Measurements from ENCODE around the gene SLC38A8.

The SLC38A8 gene

GRCh38 chr16:84007965-84008364 is 34.6 kb downstream of the SLC38A8 start:
- Histone ChIP-seq H3K36me3 (ENCODE audit: control insufficient read depth in 5 of 5, insufficient read depth in 5 of 5, low read length in 5 of 5) (no peaks in the 10 kb centered on the region), H3K9me3 (ENCODE audit: control insufficient read depth in 5 of 5, low read length in 5 of 5) (no peaks in the 10 kb centered on the region), H3K4me1 (ENCODE audit: control insufficient read depth in 5 of 5, insufficient read depth in 5 of 5, low read length in 5 of 5) (peaks cover 0 to 3% (median 0%) of the 10 kb centered on the region in 5 donors), H3K9ac (ENCODE audit: low read length in 5 of 5) (no peak overlapping the region), H3K27me3 (ENCODE audit: control insufficient read depth in 5 of 5, insufficient read depth in 4 of 5, low read length in 5 of 5) (peaks cover 0 to 16% (median 4%) of the 10 kb centered on the region in 5 donors), H3K27ac (ENCODE audit: low read depth, low read length) (no peak overlapping the region), H3K4me3 (ENCODE audit: low read depth in 1 of 5, low read length in 5 of 5) (no peak overlapping the region)

DNA sequence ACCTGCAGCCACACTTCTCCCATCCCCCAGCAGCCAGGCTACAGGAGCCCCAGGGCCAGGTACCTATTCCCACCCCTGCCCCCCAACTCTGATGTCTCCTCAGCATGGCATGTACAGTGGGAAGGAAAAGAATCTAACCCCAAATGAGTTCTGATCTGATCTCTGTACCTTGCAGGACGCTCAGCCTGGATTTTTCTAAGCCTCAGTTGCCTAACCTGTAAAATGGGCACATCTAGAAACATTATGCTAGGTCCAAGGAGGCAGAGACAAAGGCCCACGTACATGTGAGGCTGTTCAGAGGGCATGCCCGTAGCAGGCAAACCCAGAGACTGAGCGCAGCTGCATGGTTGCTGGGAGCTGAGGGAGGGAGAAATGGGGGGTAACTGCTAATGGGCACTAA is 35.1 kb downstream of the SLC38A8 start:
- Histone ChIP-seq H3K9me3 (ENCODE audit: control insufficient read depth in 5 of 5, low read length in 5 of 5) (no peaks in the 10 kb centered on the region), H3K27ac (ENCODE audit: low read depth, low read length) (no peak overlapping the region), H3K4me1 (ENCODE audit: control insufficient read depth in 5 of 5, insufficient read depth in 5 of 5, low read length in 5 of 5) (peaks cover 0 to 3% (median 0%) of the 10 kb centered on the region in 5 donors), H3K4me3 (ENCODE audit: low read depth in 1 of 5, low read length in 5 of 5) (no peak overlapping the region), H3K27me3 (ENCODE audit: control insufficient read depth in 5 of 5, insufficient read depth in 4 of 5, low read length in 5 of 5) (peaks cover 0 to 19% (median 4%) of the 10 kb centered on the region in 5 donors), H3K9ac (ENCODE audit: low read length in 5 of 5) (no peak overlapping the region), H3K36me3 (ENCODE audit: control insufficient read depth in 5 of 5, insufficient read depth in 5 of 5, low read length in 5 of 5) (no peaks in the 10 kb centered on the region)

- Histone ChIP-seq H3K4me1 (ENCODE audit: control insufficient read depth in 5 of 5, insufficient read depth in 5 of 5, low read length in 5 of 5) (peaks cover 0 to 3% (median 0%) of the 10 kb centered on the region in 5 donors), H3K9ac (ENCODE audit: low read length in 5 of 5) (no peak overlapping the region), H3K36me3 (ENCODE audit: control insufficient read depth in 5 of 5, insufficient read depth in 5 of 5, low read length in 5 of 5) (no peaks in the 10 kb centered on the region), H3K4me3 (ENCODE audit: low read depth in 1 of 5, low read length in 5 of 5) (no peak overlapping the region), H3K27ac (ENCODE audit: low read depth, low read length) (no peak overlapping the region), H3K9me3 (ENCODE audit: control insufficient read depth in 5 of 5, low read length in 5 of 5) (no peaks in the 10 kb centered on the region), H3K27me3 (ENCODE audit: control insufficient read depth in 5 of 5, insufficient read depth in 4 of 5, low read length in 5 of 5) (peaks cover 3 to 19% (median 7%) of the 10 kb centered on the region in 5 donors)
Measured at GRCh38 chr16:84005391-84005790, 37.2 kb downstream of the SLC38A8 start.

DNA sequence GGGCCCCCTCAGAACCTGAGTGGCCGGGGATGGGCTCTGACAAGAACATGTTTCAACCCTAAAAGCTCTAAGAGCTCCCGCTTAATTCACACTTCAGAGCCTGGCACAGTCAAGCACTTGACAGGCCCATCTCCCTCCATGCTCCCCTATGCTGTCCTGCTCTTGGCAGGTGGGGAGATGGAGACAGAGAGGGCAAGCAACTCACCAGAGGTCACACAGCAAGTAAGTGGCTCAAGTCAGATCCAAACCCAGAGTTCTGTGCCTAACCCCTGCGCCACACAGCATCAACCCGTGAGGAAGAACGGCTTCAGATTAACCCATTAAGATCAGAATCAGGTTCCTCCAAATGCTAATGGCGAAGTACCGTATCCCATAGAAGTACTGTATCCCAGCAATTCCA is 38.2 kb downstream of the SLC38A8 start:
- H3K36me3 ChIP-seq (ENCODE audit: control insufficient read depth in 5 of 5, insufficient read depth in 5 of 5, low read length in 5 of 5): no peaks in the 10 kb centered on the region
- no peak overlapping the region for H3K4me3 ChIP-seq (ENCODE audit: low read depth in 1 of 5, low read length in 5 of 5)
- no peak overlapping the region for H3K9ac ChIP-seq (ENCODE audit: low read length in 5 of 5)
- no peak overlapping the region for H3K27ac ChIP-seq (ENCODE audit: low read depth, low read length)
- H3K9me3 ChIP-seq (ENCODE audit: control insufficient read depth in 5 of 5, low read length in 5 of 5): no peaks in the 10 kb centered on the region
- H3K4me1 ChIP-seq (ENCODE audit: control insufficient read depth in 5 of 5, insufficient read depth in 5 of 5, low read length in 5 of 5): peaks cover 0 to 3% (median 0%) of the 10 kb centered on the region in 5 donors
- H3K27me3 ChIP-seq (ENCODE audit: control insufficient read depth in 5 of 5, insufficient read depth in 4 of 5, low read length in 5 of 5): peaks cover 3 to 17% (median 7%) of the 10 kb centered on the region in 5 donors

GRCh38 chr16:84003038-84003437 is 39.6 kb downstream of the SLC38A8 start:
- Histone ChIP-seq H3K27ac (ENCODE audit: low read depth, low read length) (no peak overlapping the region), H3K9ac (ENCODE audit: low read length in 5 of 5) (no peak overlapping the region), H3K27me3 (ENCODE audit: control insufficient read depth in 5 of 5, insufficient read depth in 4 of 5, low read length in 5 of 5) (peaks cover 4 to 14% (median 7%) of the 10 kb centered on the region in 5 donors), H3K36me3 (ENCODE audit: control insufficient read depth in 5 of 5, insufficient read depth in 5 of 5, low read length in 5 of 5) (no peaks in the 10 kb centered on the region), H3K4me1 (ENCODE audit: control insufficient read depth in 5 of 5, insufficient read depth in 5 of 5, low read length in 5 of 5) (no peaks in the 10 kb centered on the region), H3K9me3 (ENCODE audit: control insufficient read depth in 5 of 5, low read length in 5 of 5) (no peaks in the 10 kb centered on the region), H3K4me3 (ENCODE audit: low read depth in 1 of 5, low read length in 5 of 5) (no peak overlapping the region)

DNA sequence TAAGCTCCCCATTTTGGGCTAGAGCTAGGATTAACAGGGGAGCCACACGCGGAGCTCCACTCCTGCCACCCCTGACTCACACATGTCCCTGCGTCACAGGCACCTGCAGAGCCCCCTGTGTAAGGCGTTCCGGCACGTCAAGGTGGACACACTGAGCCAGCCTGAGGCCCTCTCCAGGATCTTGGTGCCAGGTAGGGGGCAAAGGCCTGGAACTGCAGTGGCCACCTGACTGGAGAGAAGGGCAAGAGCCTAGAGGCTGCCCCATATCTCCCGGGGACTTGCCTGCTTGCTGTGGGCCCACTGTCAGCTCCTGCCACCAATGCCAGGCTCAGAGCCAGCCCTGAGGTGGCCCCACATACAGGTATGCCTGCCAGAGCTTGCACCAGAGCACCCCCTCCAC is 40.9 kb downstream of the SLC38A8 start:
- H3K4me1 ChIP-seq (ENCODE audit: control insufficient read depth in 5 of 5, insufficient read depth in 5 of 5, low read length in 5 of 5): no peaks in the 10 kb centered on the region
- H3K36me3 ChIP-seq (ENCODE audit: control insufficient read depth in 5 of 5, insufficient read depth in 5 of 5, low read length in 5 of 5): no peaks in the 10 kb centered on the region
- H3K4me3 ChIP-seq (ENCODE audit: low read depth in 1 of 5, low read length in 5 of 5): no peak overlapping the region
- H3K27me3 ChIP-seq (ENCODE audit: control insufficient read depth in 5 of 5, insufficient read depth in 4 of 5, low read length in 5 of 5): peaks cover 4 to 13% (median 7%) of the 10 kb centered on the region in 5 donors
- H3K9ac ChIP-seq (ENCODE audit: low read length in 5 of 5): no peak overlapping the region
- no peak overlapping the region for H3K27ac ChIP-seq (ENCODE audit: low read depth, low read length)
- no peaks in the 10 kb centered on the region for H3K9me3 ChIP-seq (ENCODE audit: control insufficient read depth in 5 of 5, low read length in 5 of 5)

DNA sequence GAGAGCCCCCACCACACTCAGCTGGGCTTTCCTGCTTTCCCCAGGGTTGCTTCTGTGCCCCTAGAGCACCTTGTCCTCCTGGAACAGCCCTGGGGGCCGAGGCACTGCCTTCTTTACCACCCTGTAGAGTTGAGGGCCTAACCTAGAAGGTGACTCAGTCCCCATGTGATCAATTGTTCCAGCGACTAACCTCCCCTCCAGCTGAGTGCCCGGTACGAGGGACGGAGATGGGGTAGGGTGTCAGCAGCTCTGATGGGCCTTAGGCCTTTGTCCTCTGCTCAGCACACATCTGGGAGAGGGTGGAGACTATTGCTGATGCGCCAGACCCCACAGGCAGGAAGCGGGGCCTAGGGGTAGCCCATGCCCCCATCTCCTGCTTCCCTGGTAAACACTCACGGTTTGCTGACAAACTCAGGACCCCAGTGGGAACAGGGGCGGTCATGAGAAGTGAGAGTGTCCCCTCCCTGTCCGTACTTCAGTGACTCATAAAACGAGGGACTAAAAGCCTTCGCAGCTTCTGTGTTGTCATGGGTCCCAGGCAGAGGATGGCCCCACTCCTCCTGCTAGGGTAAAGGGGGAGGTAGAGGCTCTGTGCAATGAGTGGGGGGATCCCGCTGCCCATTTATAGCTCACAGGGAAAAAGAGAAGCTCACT is 41.5 kb downstream of the SLC38A8 start:
- Histone ChIP-seq H3K36me3 (ENCODE audit: control insufficient read depth in 5 of 5, insufficient read depth in 5 of 5, low read length in 5 of 5) (no peaks in the 10 kb centered on the region), H3K4me1 (ENCODE audit: control insufficient read depth in 5 of 5, insufficient read depth in 5 of 5, low read length in 5 of 5) (no peaks in the 10 kb centered on the region), H3K27ac (ENCODE audit: low read depth, low read length) (no peak overlapping the region), H3K9me3 (ENCODE audit: control insufficient read depth in 5 of 5, low read length in 5 of 5) (no peaks in the 10 kb centered on the region), H3K9ac (ENCODE audit: low read length in 5 of 5) (no peak overlapping the region), H3K27me3 (ENCODE audit: control insufficient read depth in 5 of 5, insufficient read depth in 4 of 5, low read length in 5 of 5) (peaks cover 7 to 16% (median 10%) of the 10 kb centered on the region in 5 donors), H3K4me3 (ENCODE audit: low read depth in 1 of 5, low read length in 5 of 5) (no peak overlapping the region)

DNA sequence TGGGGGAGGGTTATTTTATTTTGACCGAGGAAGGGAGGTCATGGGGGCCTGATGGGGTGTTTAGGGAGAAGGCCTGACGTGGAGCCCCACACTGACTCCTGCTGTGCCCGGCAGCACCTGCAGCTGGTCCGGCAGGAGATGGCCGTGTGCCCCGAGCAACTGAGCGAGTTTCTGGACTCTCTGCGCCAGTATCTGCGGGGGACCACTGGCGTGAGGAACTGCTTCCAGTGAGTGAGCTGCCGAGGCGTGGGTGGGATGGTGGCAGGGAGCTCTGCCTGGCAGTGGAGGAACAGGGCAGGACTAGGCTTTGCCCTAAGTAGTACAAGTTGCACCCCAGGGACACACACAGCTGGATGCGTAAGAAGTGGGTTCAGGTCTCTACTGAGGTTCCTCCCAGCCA is 44.5 kb downstream of the SLC38A8 start:
- H3K4me3 ChIP-seq (ENCODE audit: low read depth in 1 of 5, low read length in 5 of 5): no peak overlapping the region
- H3K4me1 ChIP-seq (ENCODE audit: control insufficient read depth in 5 of 5, insufficient read depth in 5 of 5, low read length in 5 of 5): peaks cover 0 to 9% (median 4%) of the 10 kb centered on the region in 5 donors
- H3K9me3 ChIP-seq (ENCODE audit: control insufficient read depth in 5 of 5, low read length in 5 of 5): no peaks in the 10 kb centered on the region
- H3K27ac ChIP-seq (ENCODE audit: low read depth, low read length): no peak overlapping the region
- no peak overlapping the region for H3K9ac ChIP-seq (ENCODE audit: low read length in 5 of 5)
- H3K36me3 ChIP-seq (ENCODE audit: control insufficient read depth in 5 of 5, insufficient read depth in 5 of 5, low read length in 5 of 5): no peaks in the 10 kb centered on the region
- peaks cover 8 to 23% (median 13%) of the 10 kb centered on the region in 5 donors for H3K27me3 ChIP-seq (ENCODE audit: control insufficient read depth in 5 of 5, insufficient read depth in 4 of 5, low read length in 5 of 5)

- no peaks in the 10 kb centered on the region for H3K36me3 ChIP-seq (ENCODE audit: control insufficient read depth in 5 of 5, insufficient read depth in 5 of 5, low read length in 5 of 5)
- no peaks in the 10 kb centered on the region for H3K9me3 ChIP-seq (ENCODE audit: control insufficient read depth in 5 of 5, low read length in 5 of 5)
- H3K4me1 ChIP-seq (ENCODE audit: control insufficient read depth in 5 of 5, insufficient read depth in 5 of 5, low read length in 5 of 5): peaks cover 0 to 18% (median 11%) of the 10 kb centered on the region in 5 donors
- no peak overlapping the region for H3K9ac ChIP-seq (ENCODE audit: low read length in 5 of 5)
- H3K27ac ChIP-seq (ENCODE audit: low read depth, low read length): no peak overlapping the region
- peaks cover 8 to 23% (median 12%) of the 10 kb centered on the region in 5 donors for H3K27me3 ChIP-seq (ENCODE audit: control insufficient read depth in 5 of 5, insufficient read depth in 4 of 5, low read length in 5 of 5)
- H3K4me3 ChIP-seq (ENCODE audit: low read depth in 1 of 5, low read length in 5 of 5): no peak overlapping the region
Measured at GRCh38 chr16:83996481-83997252, 45.9 kb downstream of the SLC38A8 start.

GRCh38 chr16:83995754-83996153 is 46.8 kb downstream of the SLC38A8 start:
- Histone ChIP-seq H3K27me3 (ENCODE audit: control insufficient read depth in 5 of 5, insufficient read depth in 4 of 5, low read length in 5 of 5) (peaks cover 8 to 23% (median 9%) of the 10 kb centered on the region in 5 donors), H3K36me3 (ENCODE audit: control insufficient read depth in 5 of 5, insufficient read depth in 5 of 5, low read length in 5 of 5) (no peaks in the 10 kb centered on the region), H3K9ac (ENCODE audit: low read length in 5 of 5) (no peak overlapping the region), H3K4me1 (ENCODE audit: control insufficient read depth in 5 of 5, insufficient read depth in 5 of 5, low read length in 5 of 5) (peaks cover 0 to 18% (median 11%) of the 10 kb centered on the region in 5 donors), H3K9me3 (ENCODE audit: control insufficient read depth in 5 of 5, low read length in 5 of 5) (no peaks in the 10 kb centered on the region), H3K4me3 (ENCODE audit: low read depth in 1 of 5, low read length in 5 of 5) (no peak overlapping the region), H3K27ac (ENCODE audit: low read depth, low read length) (no peak overlapping the region)

All from subcutaneous abdominal adipose tissue (tissue), 5 donors.